ENCODE results near the gene TNNI3. TPM values are rescaled to one million over a fixed set of nuclear protein-coding genes. Genes with fewer than 3 reads are reported as not detected.
"Not testable (repeated sequence)": the region's sequence is repeated elsewhere in the genome, so short reads cannot be mapped to it uniquely, and the experiment has no call there.

The TNNI3 gene
- polyA plus RNA-seq, 1 experiment, result 0.21 TPM

GRCh38 chr19:55112246-55112776, 45.2 kb downstream of the TNNI3 start:
- POLR2A ChIA-PET, result no interaction called here
- H3K9me3 ChIP-seq (ENCODE audit: control insufficient read depth, insufficient read depth, low read length), result no peaks in the 10 kb centered on the region; the same call in 1 of the 2 replicates
- DNase-seq (ENCODE audit: low read depth, low spot score), result no peak
- no peak overlapping the region for H3K4me3 ChIP-seq (ENCODE audit: low read depth, low read length)
- CTCF ChIA-PET, result interaction anchor here (0.5 kb wide), 1 partner anchor 1153 kb away, joined by 5 read pairs; no protein-coding TSS in a partner anchor
- H3K27me3 ChIP-seq (ENCODE audit: control insufficient read depth, insufficient read depth, low read length), result no peaks in the 10 kb centered on the region
- no peak for TF ChIP-seq CTCF (IDR thresholded peaks at IDR 0.05; ENCODE audit: low read depth, low read length)
- no peak overlapping the region for H3K27ac ChIP-seq (ENCODE audit: low read depth, low read length)

GRCh38 chr19:55111238-55111831, 46.2 kb downstream of the TNNI3 start:
- no peak for DNase-seq (ENCODE audit: low read depth, low spot score)
- ChIA-PET POLR2A (no interaction called here), CTCF (interaction anchor here (0.7 kb wide), 1 partner anchor 23 kb away, joined by 5 read pairs; no protein-coding TSS in a partner anchor)
- no peaks in the 10 kb centered on the region; the same call in 1 of the 2 replicates for H3K9me3 ChIP-seq (ENCODE audit: control insufficient read depth, insufficient read depth, low read length)
- H3K4me3 ChIP-seq (ENCODE audit: low read depth, low read length), result no peak overlapping the region
- no peaks in the 10 kb centered on the region for H3K27me3 ChIP-seq (ENCODE audit: control insufficient read depth, insufficient read depth, low read length)
- no peak overlapping the region for H3K27ac ChIP-seq (ENCODE audit: low read depth, low read length)
- TF ChIP-seq CTCF (IDR thresholded peaks at IDR 0.05; ENCODE audit: low read depth, low read length), result no peak

DNA sequence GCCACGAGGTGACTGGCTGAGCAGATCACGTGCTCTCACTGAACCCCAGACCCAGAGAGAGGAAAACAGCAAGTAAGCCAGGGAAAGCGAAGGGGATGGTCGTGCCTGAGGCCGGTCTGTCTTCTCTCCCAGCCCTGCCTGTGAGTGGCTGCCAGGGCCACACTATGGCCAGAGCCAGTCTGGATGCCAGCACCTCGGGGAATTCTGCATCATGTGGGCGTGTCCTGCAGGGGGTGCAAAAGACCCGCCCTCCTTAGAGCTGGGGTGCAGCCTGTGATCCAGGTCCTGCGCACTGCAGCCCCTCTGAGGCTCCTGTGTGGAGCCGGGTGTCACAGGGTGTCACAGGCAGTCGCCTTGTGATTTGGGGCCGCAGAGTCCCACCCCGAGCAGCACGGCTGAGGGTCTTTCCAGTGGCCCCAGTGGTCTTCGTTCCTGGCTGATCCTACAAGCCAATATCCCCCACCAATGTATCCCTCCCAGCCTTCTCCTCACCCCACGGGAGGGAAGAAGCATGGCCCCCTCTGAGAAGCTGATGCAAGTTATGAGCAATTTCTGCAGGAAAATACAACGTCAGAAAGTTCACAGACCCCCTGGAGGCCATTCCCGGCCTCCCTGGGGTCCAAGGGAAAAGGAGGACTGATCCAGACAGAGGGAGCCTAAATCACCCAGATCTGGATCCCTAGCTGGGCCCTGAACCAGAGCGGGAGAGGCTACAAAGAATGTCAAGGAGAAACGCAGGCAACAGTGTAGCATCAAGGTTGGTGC, 47.8 kb downstream of the TNNI3 start:
- no peak overlapping the region for H3K4me3 ChIP-seq (ENCODE audit: low read depth, low read length)
- no peak overlapping the region for H3K27ac ChIP-seq (ENCODE audit: low read depth, low read length)
- POLR2A ChIA-PET, result no interaction called here
- DNase-seq (ENCODE audit: low read depth, low spot score), result no peak
- no peak for TF ChIP-seq CTCF (IDR thresholded peaks at IDR 0.05; ENCODE audit: low read depth, low read length)
- no peaks in the 10 kb centered on the region for H3K27me3 ChIP-seq (ENCODE audit: control insufficient read depth, insufficient read depth, low read length)
- no peaks in the 10 kb centered on the region; the same call in 1 of the 2 replicates for H3K9me3 ChIP-seq (ENCODE audit: control insufficient read depth, insufficient read depth, low read length)
- CTCF ChIA-PET, result interaction anchor here (0.6 kb wide), 1 partner anchor 629 kb away, joined by 4 read pairs; no protein-coding TSS in a partner anchor

- H3K27ac ChIP-seq (ENCODE audit: low read depth, low read length); POLR2A ChIA-PET; DNase-seq (ENCODE audit: low read depth, low spot score); H3K4me3 ChIP-seq (ENCODE audit: low read depth, low read length); H3K27me3 ChIP-seq (ENCODE audit: control insufficient read depth, insufficient read depth, low read length): not testable (repeated sequence)
- CTCF ChIA-PET, result interaction anchor here (0.7 to 4.4 kb wide), 2 partner anchors 18 to 1315 kb away, joined by 3 to 19 read pairs; no protein-coding TSS in a partner anchor
- H3K9me3 ChIP-seq (ENCODE audit: control insufficient read depth, insufficient read depth, low read length), result peaks cover 11% of the 10 kb centered on the region
Measured at GRCh38 chr19:55107252-55107651, 50.3 kb downstream of the TNNI3 start.

DNA sequence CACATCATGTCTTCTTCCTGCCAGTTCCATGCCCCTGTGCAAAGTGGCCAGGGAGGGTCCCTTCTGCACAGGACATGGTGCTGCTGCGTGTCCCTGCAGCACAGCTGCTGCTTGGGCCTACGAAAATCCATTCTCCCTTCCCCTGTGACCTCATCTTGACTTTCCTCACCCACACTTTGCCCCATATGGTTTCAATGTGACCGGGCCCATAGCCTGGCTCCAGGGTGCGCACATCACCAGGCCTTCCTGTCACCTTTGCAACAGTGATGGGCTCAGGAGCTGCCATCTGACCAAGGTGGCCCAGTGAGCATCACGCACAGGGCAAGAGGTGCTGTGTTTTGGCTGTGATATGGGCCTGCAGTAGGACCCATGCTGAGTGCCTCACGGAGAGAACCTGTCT, 50.9 kb downstream of the TNNI3 start:
- Histone ChIP-seq H3K4me3 (ENCODE audit: low read depth, low read length) (no peak overlapping the region), H3K27me3 (ENCODE audit: control insufficient read depth, insufficient read depth, low read length) (no peaks in the 10 kb centered on the region), H3K27ac (ENCODE audit: low read depth, low read length) (no peak overlapping the region), H3K9me3 (ENCODE audit: control insufficient read depth, insufficient read depth, low read length) (peaks cover 11% of the 10 kb centered on the region)
- DNase-seq (ENCODE audit: low read depth, low spot score), result no peak
- POLR2A ChIA-PET, result interaction anchor here (1.0 kb wide), 1 partner anchor 11 kb away, joined by 4 read pairs; no protein-coding TSS in a partner anchor
- TF ChIP-seq CTCF (IDR thresholded peaks at IDR 0.05; ENCODE audit: low read depth, low read length), result no peak
- CTCF ChIA-PET, result interaction anchor here (0.7 to 4.4 kb wide), 2 partner anchors 18 to 1314 kb away, joined by 3 to 19 read pairs; no protein-coding TSS in a partner anchor

All from AG04450 (cell line).